Thyroid gland (tissue), 4 donors: ENCODE measurements around the gene CYP26B1.

Source experiments
- CTCF ChIP-seq, 6 experiments: fragments of 200-600 bp in 3 of 6; fragments of 450-650 bp in 3 of 6; sonication (generic) in 3 of 6; IDR thresholded peaks; one replicate each; pipeline ENCODE4 v1.5.1; 2016 to 2019; ENCODE audit warnings: antibody characterized with exemption in 6 of 6, mild to moderate bottlenecking in 2 of 6, inconsistent platforms in 1 of 6, moderate library complexity in 1 of 6
- POLR2A ChIP-seq, 2 donors: fragments of 450-650 bp; IDR thresholded peaks; one replicate each; pipeline ENCODE4 v1.6.1; 2017; ENCODE audit warnings: antibody characterized with exemption in 2 of 2, mild to moderate bottlenecking in 2 of 2, moderate library complexity in 1 of 2

- TF ChIP-seq CTCF (IDR thresholded peaks at IDR 0.05) (no peak), POLR2A (IDR thresholded peaks at IDR 0.05) (no peak)
Observed at GRCh38 chr2:72131916-72132841, 15.5 kb downstream of the CYP26B1 start.
